ENCODE measurements around the gene DFFB. TPM values are rescaled to one million over a fixed set of nuclear protein-coding genes. Genes with fewer than 3 reads are reported as not detected.

Gene DFFB
- total RNA-seq, 1 experiment from 2014 or later = 9.0 TPM

DNA sequence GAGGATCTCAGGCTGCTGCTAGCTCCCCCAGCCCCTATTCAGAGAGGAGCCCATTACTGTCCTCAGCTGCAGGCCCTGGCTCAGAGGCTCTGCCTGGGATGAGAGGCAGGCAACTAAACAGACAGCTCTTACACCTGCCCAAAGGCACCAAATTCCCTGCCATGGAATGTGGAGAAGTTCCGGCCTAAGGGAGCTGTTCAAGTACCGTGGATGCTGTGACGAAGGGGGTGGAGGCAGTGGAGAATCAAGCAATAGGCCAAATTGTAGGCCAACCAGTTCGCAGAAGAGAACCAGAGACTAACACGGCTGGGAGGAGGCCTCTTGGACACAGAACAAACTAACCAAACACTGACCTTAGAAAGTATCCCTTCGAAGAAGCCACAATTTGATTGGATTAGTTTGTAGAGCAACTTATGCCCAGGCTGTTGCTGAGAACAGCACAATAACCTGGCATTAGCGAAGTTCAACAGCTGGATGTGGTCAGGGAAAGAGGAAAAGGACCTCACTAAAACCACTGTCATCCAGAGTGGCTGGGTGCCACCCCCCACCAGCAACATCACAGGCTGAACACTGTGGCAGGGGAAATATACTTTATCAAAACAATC lies 39.2 kb downstream of the DFFB start:
- Histone ChIP-seq H3K79me2 (ENCODE audit: insufficient read depth, low read length) (peaks cover 76% of the 10 kb centered on the region), H3K36me3 (ENCODE audit: control insufficient read depth in 1 of 2, insufficient read depth in 2 of 2, low read length in 2 of 2) (peaks cover 0 to 4% of the 10 kb centered on the region in 2 experiments; a peak in 2 of 4 replicates), H3K9ac (ENCODE audit: low read length) (no peak overlapping the region), H3K9me3 (ENCODE audit: control insufficient read depth in 1 of 2, insufficient read depth in 1 of 2, low read depth in 1 of 2, low read length in 2 of 2) (no peaks in the 10 kb centered on the region), H4K20me1 (ENCODE audit: insufficient read depth) (no peaks in the 10 kb centered on the region), H3K4me1 (ENCODE audit: control insufficient read depth in 1 of 2, insufficient read depth in 2 of 2, low read length in 2 of 2) (peaks cover 0 to 14% of the 10 kb centered on the region in 2 experiments; a peak in 1 of 4 replicates), H3K27ac (ENCODE audit: low read depth, low read length) (no peak overlapping the region), H3K9me2 (ENCODE audit: insufficient read depth) (no peaks in the 10 kb centered on the region), H2AFZ (ENCODE audit: low read depth, low read length, poor library complexity, severe bottlenecking) (no peak overlapping the region), H3K4me2 (ENCODE audit: low read length) (no peak overlapping the region), H3K27me3 (ENCODE audit: insufficient read depth, low read length) (no peaks in the 10 kb centered on the region), H3K4me3 (replicated peaks in 1 of 2; ENCODE audit: low read depth in 1 of 2, low read length in 2 of 2) (no peak overlapping the region)
- no peak for DNase-seq (ENCODE audit: low read depth, low spot score)
- BruUV-seq (replicated peaks) = no TSS peak
- no peak for ATAC-seq
- intact Hi-C loops (cut with micrococcal nuclease) = no loop called here
- ChIA-PET POLR2A (no interaction called here), CTCF (no interaction called here), RAD21 (ENCODE audit: low non-redundant PET in 1 of 2, low total read pairs in 2 of 2, uncharacterized antibody in 2 of 2, unreplicated experiment in 2 of 2) (no interaction called here)
- no peak for TF ChIP-seq POLR2A (IDR thresholded peaks at IDR 0.05; ENCODE audit: borderline replicate concordance, extremely low read depth, insufficient read depth, insufficient read length)
- no peak for TF ChIP-seq ZFX (IDR thresholded peaks at IDR 0.05)
- TF ChIP-seq, protein P1, sequence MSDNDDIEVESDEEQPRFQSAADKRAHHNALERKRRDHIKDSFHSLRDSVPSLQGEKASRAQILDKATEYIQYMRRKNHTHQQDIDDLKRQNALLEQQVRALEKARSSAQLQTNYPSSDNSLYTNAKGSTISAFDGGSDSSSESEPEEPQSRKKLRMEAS (IDR thresholded peaks at IDR 0.05) = no peak
- TF ChIP-seq, protein P2, sequence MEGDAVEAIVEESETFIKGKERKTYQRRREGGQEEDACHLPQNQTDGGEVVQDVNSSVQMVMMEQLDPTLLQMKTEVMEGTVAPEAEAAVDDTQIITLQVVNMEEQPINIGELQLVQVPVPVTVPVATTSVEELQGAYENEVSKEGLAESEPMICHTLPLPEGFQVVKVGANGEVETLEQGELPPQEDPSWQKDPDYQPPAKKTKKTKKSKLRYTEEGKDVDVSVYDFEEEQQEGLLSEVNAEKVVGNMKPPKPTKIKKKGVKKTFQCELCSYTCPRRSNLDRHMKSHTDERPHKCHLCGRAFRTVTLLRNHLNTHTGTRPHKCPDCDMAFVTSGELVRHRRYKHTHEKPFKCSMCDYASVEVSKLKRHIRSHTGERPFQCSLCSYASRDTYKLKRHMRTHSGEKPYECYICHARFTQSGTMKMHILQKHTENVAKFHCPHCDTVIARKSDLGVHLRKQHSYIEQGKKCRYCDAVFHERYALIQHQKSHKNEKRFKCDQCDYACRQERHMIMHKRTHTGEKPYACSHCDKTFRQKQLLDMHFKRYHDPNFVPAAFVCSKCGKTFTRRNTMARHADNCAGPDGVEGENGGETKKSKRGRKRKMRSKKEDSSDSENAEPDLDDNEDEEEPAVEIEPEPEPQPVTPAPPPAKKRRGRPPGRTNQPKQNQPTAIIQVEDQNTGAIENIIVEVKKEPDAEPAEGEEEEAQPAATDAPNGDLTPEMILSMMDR (IDR thresholded peaks at IDR 0.05 in 2 of 3, conservative IDR thresholded peaks at IDR 0.05 in 1 of 3; ENCODE audit: borderline replicate concordance in 1 of 3, insufficient read depth in 1 of 3, low read depth in 2 of 3, low read length in 2 of 3) = no peak
- TF ChIP-seq SRF (IDR thresholded peaks at IDR 0.05; ENCODE audit: low read depth) = no peak
- TF ChIP-seq, protein P3, sequence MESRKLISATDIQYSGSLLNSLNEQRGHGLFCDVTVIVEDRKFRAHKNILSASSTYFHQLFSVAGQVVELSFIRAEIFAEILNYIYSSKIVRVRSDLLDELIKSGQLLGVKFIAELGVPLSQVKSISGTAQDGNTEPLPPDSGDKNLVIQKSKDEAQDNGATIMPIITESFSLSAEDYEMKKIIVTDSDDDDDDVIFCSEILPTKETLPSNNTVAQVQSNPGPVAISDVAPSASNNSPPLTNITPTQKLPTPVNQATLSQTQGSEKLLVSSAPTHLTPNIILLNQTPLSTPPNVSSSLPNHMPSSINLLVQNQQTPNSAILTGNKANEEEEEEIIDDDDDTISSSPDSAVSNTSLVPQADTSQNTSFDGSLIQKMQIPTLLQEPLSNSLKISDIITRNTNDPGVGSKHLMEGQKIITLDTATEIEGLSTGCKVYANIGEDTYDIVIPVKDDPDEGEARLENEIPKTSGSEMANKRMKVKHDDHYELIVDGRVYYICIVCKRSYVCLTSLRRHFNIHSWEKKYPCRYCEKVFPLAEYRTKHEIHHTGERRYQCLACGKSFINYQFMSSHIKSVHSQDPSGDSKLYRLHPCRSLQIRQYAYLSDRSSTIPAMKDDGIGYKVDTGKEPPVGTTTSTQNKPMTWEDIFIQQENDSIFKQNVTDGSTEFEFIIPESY (IDR thresholded peaks at IDR 0.05; ENCODE audit: extremely low read depth, insufficient replicate concordance, low read length) = no peak
- TF ChIP-seq JUND (IDR thresholded peaks at IDR 0.05) = no peak
